BE2C (cell line): ENCODE measurements around the gene EN2.

Source experiments
- DNase-seq: peaks from one replicate; pipeline ENCODE4 v3.0.0-alpha.2; 2020
- H3K27me3 ChIP-seq: fragments of 250-450 bp; sonication (Bioruptor Pico); 2 replicates; pipeline ENCODE4 v1.5.1; 2020; ENCODE audit warnings: mild to moderate bottlenecking
- H3K36me3 ChIP-seq: fragments of 250-450 bp; sonication (Bioruptor Pico); 2 replicates; pipeline ENCODE4 v1.5.1; 2020; ENCODE audit warnings: mild to moderate bottlenecking
- H3K4me1 ChIP-seq: fragments of 250-450 bp; sonication (Bioruptor Pico); 2 replicates; pipeline ENCODE4 v1.5.1; 2020
- H3K4me3 ChIP-seq: 2 replicates; pipeline ENCODE4 v1.5.1; 2011; ENCODE audit warnings: low read depth, low read length
- H3K9me3 ChIP-seq: fragments of 250-450 bp; sonication (Bioruptor Pico); 2 replicates; pipeline ENCODE4 v1.5.1; 2020
- CTCF ChIP-seq: IDR thresholded peaks from 2 replicates; pipeline ENCODE4 v1.5.1; 2012; ENCODE audit warnings: mild to moderate bottlenecking, low read depth, low read length

EN2 gene

DNA sequence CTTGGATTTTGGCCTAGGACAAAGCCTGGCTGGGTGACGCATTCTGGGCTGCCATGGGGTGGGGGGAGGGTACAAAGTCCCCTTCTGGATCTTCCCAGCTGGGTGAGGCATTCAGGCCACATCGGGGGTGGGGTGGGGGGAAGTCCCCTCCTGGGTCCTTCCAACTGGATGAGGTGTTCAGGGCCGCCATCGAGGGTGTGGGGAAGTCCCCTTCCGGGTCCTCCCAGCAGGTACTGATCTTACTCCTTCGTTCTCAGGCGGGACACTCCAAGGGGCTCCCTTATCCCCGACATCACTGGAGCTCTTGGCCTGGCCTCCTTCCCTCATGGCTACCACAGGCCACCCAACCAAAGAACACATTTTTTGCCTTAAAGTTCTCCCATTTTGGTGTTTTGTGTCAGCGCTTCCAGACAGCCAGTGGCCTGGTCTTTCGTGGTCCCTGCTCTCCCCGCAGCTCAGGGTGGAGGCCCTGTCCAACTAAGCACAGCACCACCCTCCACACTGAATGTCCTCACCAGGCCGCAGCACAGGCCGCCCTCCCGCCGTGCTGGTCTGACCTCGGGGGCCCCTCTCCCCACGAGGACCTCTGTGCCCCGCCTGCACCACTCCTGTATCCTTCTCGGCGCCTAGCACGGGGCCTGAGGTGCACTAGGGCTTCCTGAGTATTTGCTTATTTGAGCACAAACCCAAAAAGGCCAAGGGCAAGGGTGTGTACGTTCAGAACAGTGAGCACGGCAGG lies 38.5 kb downstream of the EN2 start:
- Histone ChIP-seq H3K9me3 (no peaks in the 10 kb centered on the region), H3K4me1 (no peaks in the 10 kb centered on the region), H3K4me3 (no peak overlapping the region), H3K27me3 (peaks cover 89% of the 10 kb centered on the region), H3K36me3 (no peaks in the 10 kb centered on the region)
- DNase-seq = no peak
- no peak for TF ChIP-seq CTCF

DNA sequence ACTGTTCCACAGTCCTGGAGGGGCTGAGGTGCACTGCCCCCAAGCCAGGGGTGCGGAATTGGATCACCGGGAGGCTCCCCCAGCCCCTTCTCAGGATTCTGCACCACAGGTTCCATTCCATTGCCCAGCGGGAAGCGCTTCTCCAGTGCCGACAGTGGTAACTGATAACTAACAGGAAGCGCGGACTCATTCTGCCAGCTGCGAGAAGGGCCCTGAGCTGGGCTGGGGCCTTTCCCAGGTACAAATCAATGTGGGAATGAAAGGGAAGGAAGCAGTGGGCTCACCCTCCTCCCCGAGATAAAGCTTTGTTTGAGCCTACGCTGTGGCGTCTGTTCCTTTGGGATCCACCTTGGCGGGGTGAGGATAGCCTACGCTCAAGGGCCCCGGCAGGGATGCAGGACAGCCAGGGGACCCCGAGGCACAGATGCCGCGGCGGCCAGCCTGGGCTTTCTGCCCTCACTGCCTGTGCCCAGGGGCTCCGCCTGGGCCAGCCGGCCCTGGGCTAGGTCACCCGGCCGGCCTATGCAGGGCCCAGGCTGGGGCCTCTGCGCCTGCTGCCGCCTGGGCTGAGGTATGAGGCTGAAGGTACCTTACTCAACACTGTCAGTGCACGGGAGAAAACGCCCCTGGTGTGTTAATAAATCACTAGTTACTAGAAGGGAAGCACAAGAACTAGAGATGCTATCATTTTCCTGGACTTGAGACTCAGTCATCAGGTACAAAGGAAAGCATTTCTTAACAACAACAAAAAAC lies 39.4 kb downstream of the EN2 start:
- Histone ChIP-seq H3K4me1 (no peaks in the 10 kb centered on the region), H3K36me3 (no peaks in the 10 kb centered on the region), H3K27me3 (peaks cover 89% of the 10 kb centered on the region), H3K4me3 (no peak overlapping the region), H3K9me3 (no peaks in the 10 kb centered on the region)
- no peak for DNase-seq
- no peak for TF ChIP-seq CTCF

- Histone ChIP-seq H3K36me3 (no peaks in the 10 kb centered on the region), H3K4me1 (no peaks in the 10 kb centered on the region), H3K9me3 (no peaks in the 10 kb centered on the region), H3K27me3 (peaks cover 100% of the 10 kb centered on the region), H3K4me3 (no peak overlapping the region)
- no peak for DNase-seq
- TF ChIP-seq CTCF = no peak
Observed at GRCh38 chr7:155505422-155505793, 47.5 kb downstream of the EN2 start.

DNA sequence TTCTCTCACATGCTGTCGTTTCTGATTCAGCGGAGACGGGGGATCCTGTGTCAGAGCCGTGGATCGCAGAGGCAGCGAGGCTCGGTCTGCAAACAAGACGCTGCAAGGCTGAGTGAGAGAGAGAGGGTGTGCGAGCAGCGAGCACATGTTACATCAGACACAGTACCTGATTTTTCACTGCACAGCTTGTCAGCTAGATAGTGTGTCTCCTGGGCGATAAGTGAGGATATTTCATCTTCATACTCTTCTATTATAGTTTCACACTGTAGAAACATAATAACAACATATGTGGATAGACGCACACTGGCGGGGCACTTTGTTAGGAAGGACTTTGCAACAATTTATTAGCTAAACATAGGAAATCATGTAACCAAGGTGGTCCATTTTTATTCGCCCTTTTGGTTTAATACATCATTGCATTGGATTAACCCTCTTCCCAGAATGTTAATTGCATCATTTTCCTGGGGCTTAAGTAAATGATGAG lies 49.0 kb downstream of the EN2 start:
- H3K27me3 ChIP-seq = peaks cover 100% of the 10 kb centered on the region

GRCh38 chr7:155507576-155507975 lies 49.6 kb downstream of the EN2 start:
- Histone ChIP-seq H3K9me3 (no peaks in the 10 kb centered on the region), H3K36me3 (no peaks in the 10 kb centered on the region), H3K4me3 (no peak overlapping the region), H3K27me3 (peaks cover 100% of the 10 kb centered on the region), H3K4me1 (no peaks in the 10 kb centered on the region)
- no peak for TF ChIP-seq CTCF
- DNase-seq = no peak

More for the DNA sequence above, 49.0 kb downstream of the EN2 start:
- Histone ChIP-seq H3K4me1 (no peaks in the 10 kb centered on the region), H3K9me3 (no peaks in the 10 kb centered on the region), H3K4me3 (no peak overlapping the region), H3K36me3 (no peaks in the 10 kb centered on the region)
- no peak for TF ChIP-seq CTCF
- no peak for DNase-seq
